NT2/D1 (cell line): ENCODE measurements around the gene AGXT.

Experiments
- SUZ12 ChIP-seq: IDR thresholded peaks from 2 replicates; pipeline ENCODE4 v1.6.1; 2011; ENCODE audit not compliant: insufficient read length, insufficient read depth; ENCODE audit errors: extremely low read depth
- YY1 ChIP-seq: IDR thresholded peaks from 2 replicates; pipeline ENCODE4 v1.6.1; 2011; ENCODE audit not compliant: insufficient read length, insufficient read depth
- ZNF274 ChIP-seq: IDR thresholded peaks from 2 replicates; pipeline ENCODE4 v1.6.1; 2011; ENCODE audit warnings: mild to moderate bottlenecking, low read depth, low read length

DNA sequence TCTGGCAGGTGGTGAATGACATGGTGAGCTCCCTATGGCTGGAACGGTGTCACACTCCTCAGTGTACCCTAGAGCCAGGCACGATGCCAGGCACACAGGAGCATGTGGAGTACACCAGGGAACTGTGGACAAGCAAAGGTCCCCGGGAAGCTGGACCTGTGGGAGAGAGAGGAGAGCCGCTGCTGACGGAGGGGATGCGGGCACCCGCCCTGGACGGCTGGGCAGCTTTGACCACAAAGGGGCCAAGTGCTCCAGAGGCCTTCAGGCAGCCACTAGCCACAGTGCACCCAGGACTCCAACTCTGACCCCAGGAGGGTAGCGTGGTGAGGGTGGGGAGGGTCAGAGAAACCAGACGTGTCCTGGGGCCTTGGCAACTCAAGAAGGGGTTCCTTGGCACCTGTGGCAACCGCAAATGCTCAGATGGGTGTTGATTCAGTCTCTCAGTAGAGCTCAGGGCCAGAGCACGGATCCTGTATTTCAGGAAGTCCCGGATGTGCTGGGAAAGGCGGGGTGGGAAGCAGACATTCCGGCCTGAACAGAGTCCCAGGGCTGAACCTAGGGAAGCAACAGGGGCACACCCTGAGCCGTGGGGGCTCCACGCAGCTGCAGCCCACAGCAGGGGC is 29.6 kb downstream of the AGXT start:
- TF ChIP-seq ZNF274 (no peak), YY1 (no peak), SUZ12 (no peak)
